IMR-90 (cell line): Measurements from ENCODE around the gene SEMG1. TPM values are rescaled to one million over a fixed set of nuclear protein-coding genes. Genes with fewer than 3 reads are reported as not detected.

Experiments
- ATAC-seq: fragments of 200-7000 bp; cut with Tn5 transposase; 2 replicates; pipeline ENCODE4 v1.9.1; 2020; ENCODE audit warnings: low read depth, mild to moderate bottlenecking, moderate library complexity
- BruUV-seq: library from RNA; stranded (reverse); fragments of 400-500 nt; replicated peaks from 2 replicates; lab custom pipeline; 2021; lab: Mats Ljungman, UMichigan
- CTCF ChIA-PET: fragments of 300-600 bp; formaldehyde crosslinking; extraction: SDS; loops from one replicate; lab custom pipeline; 2021; ENCODE audit warnings: antibody characterized with exemption; lab: Yijun Ruan, JAX
- POLR2A ChIA-PET: fragments of 300-600 bp; sonication (Branson Sonifier 250); formaldehyde crosslinking; loops from one replicate; lab custom pipeline; 2022; ENCODE audit warnings: antibody characterized with exemption; ENCODE audit not compliant: unreplicated experiment; lab: Charles Lee
- DNase-seq: peaks from one replicate; pipeline ENCODE4 v3.0.0; 2013
- H2AFZ ChIP-seq: replicated peaks from 2 replicates; pipeline ENCODE3; 2013; ENCODE audit warnings: low read length, mild to moderate bottlenecking; ENCODE audit not compliant: poor library complexity
- H2AK5ac ChIP-seq: 2 replicates; pipeline ENCODE4 v1.6.1; 2013; ENCODE audit warnings: low read depth, low read length, inconsistent platforms
- H2AK9ac ChIP-seq: replicated peaks from 2 replicates; pipeline ENCODE3; 2013; ENCODE audit warnings: mild to moderate bottlenecking, low read depth, low read length, moderate library complexity; ENCODE audit not compliant: poor library complexity
- H2BK120ac ChIP-seq: 2 replicates; pipeline ENCODE4 v1.6.1; 2013; ENCODE audit warnings: low read depth, low read length, inconsistent platforms
- H2BK15ac ChIP-seq: 3 replicates; pipeline ENCODE4 v1.6.1; 2013; ENCODE audit warnings: low read depth, low read length, inconsistent platforms
- H2BK20ac ChIP-seq: 2 replicates; pipeline ENCODE4 v1.6.1; 2013; ENCODE audit warnings: low read depth, mild to moderate bottlenecking, inconsistent platforms, low read length, moderate library complexity
- H2BK5ac ChIP-seq: 2 replicates; pipeline ENCODE4 v1.6.1; 2013; ENCODE audit warnings: mild to moderate bottlenecking, low read depth, low read length, inconsistent platforms; ENCODE audit not compliant: poor library complexity, severe bottlenecking
- H3K14ac ChIP-seq: replicated peaks from 2 replicates; pipeline ENCODE4 v1.6.1; 2013; ENCODE audit warnings: low read depth, low read length, inconsistent platforms
- H3K18ac ChIP-seq: 2 replicates; pipeline ENCODE4 v1.6.1; 2013; ENCODE audit warnings: low read depth, low read length, control low read depth
- H3K23ac ChIP-seq: 2 replicates; pipeline ENCODE4 v1.6.1; 2013; ENCODE audit warnings: low read depth, low read length, inconsistent platforms
- H3K27ac ChIP-seq: 2 replicates; pipeline ENCODE4 v1.5.1; 2013; ENCODE audit warnings: mild to moderate bottlenecking, control low read depth, low read length; ENCODE audit not compliant: insufficient read depth
- H3K27me3 ChIP-seq: 2 replicates; pipeline ENCODE4 v1.6.1; 2013; ENCODE audit warnings: low read length; ENCODE audit not compliant: control insufficient read depth, insufficient read depth
- H3K36me3 ChIP-seq: 2 replicates; pipeline ENCODE4 v1.6.1; 2013; ENCODE audit warnings: low read length, mixed read lengths; ENCODE audit not compliant: control insufficient read depth, insufficient read depth
- H3K4ac ChIP-seq: 2 replicates; pipeline ENCODE4 v1.6.1; 2013; ENCODE audit warnings: low read depth, low read length, inconsistent platforms
- H3K4me1 ChIP-seq: 2 replicates; pipeline ENCODE4 v1.6.1; 2013; ENCODE audit warnings: low read length, mixed read lengths; ENCODE audit not compliant: control insufficient read depth, insufficient read depth
- H3K4me2 ChIP-seq: 2 replicates; pipeline ENCODE4 v1.6.1; 2013; ENCODE audit warnings: low read depth, mild to moderate bottlenecking, control low read depth, low read length, moderate library complexity
- H3K4me3 ChIP-seq: 2 replicates; pipeline ENCODE4 v1.5.1; 2013; ENCODE audit warnings: low read depth, mild to moderate bottlenecking, control low read depth, low read length, moderate library complexity; ENCODE audit not compliant: insufficient read depth
- H3K56ac ChIP-seq: 2 replicates; pipeline ENCODE4 v1.6.1; 2013; ENCODE audit warnings: low read length, inconsistent platforms; ENCODE audit not compliant: insufficient read depth; ENCODE audit errors: extremely low read depth
- H3K79me1 ChIP-seq, 2 experiments: 2 replicates each; pipeline ENCODE4 v1.6.1; 2013; ENCODE audit warnings: low read length in 2 of 2, inconsistent platforms in 1 of 2, low read depth in 1 of 2
- H3K9ac ChIP-seq: 2 replicates; pipeline ENCODE4 v1.6.1; 2013; ENCODE audit warnings: low read depth, low read length, control low read depth
- H3K9me1 ChIP-seq: 2 replicates; pipeline ENCODE4 v1.6.1; 2013; ENCODE audit warnings: low read length, inconsistent platforms; ENCODE audit not compliant: insufficient read depth
- H3K9me3 ChIP-seq: 2 replicates; pipeline ENCODE4 v1.6.1; 2013; ENCODE audit warnings: low read length; ENCODE audit not compliant: control insufficient read depth, insufficient read depth
- H4K20me1 ChIP-seq: 2 replicates; pipeline ENCODE4 v1.6.1; 2013; ENCODE audit warnings: low read length, inconsistent platforms; ENCODE audit not compliant: insufficient read depth
- H4K5ac ChIP-seq: 2 replicates; pipeline ENCODE4 v1.6.1; 2013; ENCODE audit warnings: mild to moderate bottlenecking, low read depth, low read length, control low read depth
- H4K8ac ChIP-seq, 2 experiments: 2 replicates each; pipeline ENCODE4 v1.6.1; 2013; ENCODE audit warnings: low read depth in 2 of 2, low read length in 2 of 2, control low read depth in 1 of 2, inconsistent platforms in 1 of 2
- H4K91ac ChIP-seq: 2 replicates; pipeline ENCODE4 v1.6.1; 2013; ENCODE audit warnings: low read depth, low read length, inconsistent platforms; ENCODE audit not compliant: insufficient read depth
- CEBPB ChIP-seq: IDR thresholded peaks from 2 replicates; pipeline ENCODE4 v1.6.1; 2012; ENCODE audit warnings: low read depth, low read length, improper control_type of control experiment
- CTCF ChIP-seq: conservative IDR thresholded peaks from 2 replicates; pipeline ENCODE4 v1.5.1; 2012; ENCODE audit warnings: mild to moderate bottlenecking, low read depth, low read length, improper control_type of control experiment
- ELK1 ChIP-seq: fragments of 150-350 bp; IDR thresholded peaks from 2 replicates; pipeline ENCODE4 v1.6.1; 2016; ENCODE audit warnings: low read depth, mild to moderate bottlenecking, low read length, moderate library complexity, borderline replicate concordance
- FOS ChIP-seq: fragments of 150-350 bp; IDR thresholded peaks from 2 replicates; pipeline ENCODE4 v1.6.1; 2016; ENCODE audit warnings: low read depth, low read length
- MAFK ChIP-seq: IDR thresholded peaks from 2 replicates; pipeline ENCODE4 v1.6.1; 2012; ENCODE audit warnings: low read depth, low read length, improper control_type of control experiment
- MXI1 ChIP-seq: IDR thresholded peaks from 2 replicates; pipeline ENCODE4 v1.6.1; 2012; ENCODE audit warnings: low read depth, mild to moderate bottlenecking, low read length, moderate library complexity, borderline replicate concordance
- POLR2A ChIP-seq: IDR thresholded peaks from 2 replicates; pipeline ENCODE4 v1.6.1; 2012; ENCODE audit warnings: mild to moderate bottlenecking, low read depth, low read length
- RAD21 ChIP-seq: IDR thresholded peaks from 2 replicates; pipeline ENCODE4 v1.6.1; 2012; ENCODE audit warnings: low read length, improper control_type of control experiment
- RCOR1 ChIP-seq: IDR thresholded peaks from 2 replicates; pipeline ENCODE4 v1.6.1; 2012; ENCODE audit warnings: mild to moderate bottlenecking, low read length, improper control_type of control experiment; ENCODE audit not compliant: insufficient replicate concordance
- SMC3 ChIP-seq: fragments of 150-350 bp; IDR thresholded peaks from 2 replicates; pipeline ENCODE4 v1.6.1; 2016; ENCODE audit warnings: low read depth, mild to moderate bottlenecking, antibody characterized with exemption, low read length, moderate library complexity
- WGBS, 2 experiments: methylation state at CpG; one replicate each; pipeline versions ENCODE4 v1.1.5 to v1.1.7; 2013; ENCODE audit warnings: missing lambda C conversion rate in 2 of 2; ENCODE audit not compliant: insufficient read length in 1 of 2; ENCODE audit errors: extremely low coverage in 2 of 2; 5-methylcytosine and 5-hydroxymethylcytosine counted together
- dilution Hi-C: fragments of 300-500 bp; cut with HindIII; formaldehyde crosslinking; loops from one replicate; pipeline ENCODE4 v1.14.3; 2018; ENCODE audit warnings: low sequenced_read_pairs; ENCODE audit not compliant: unreplicated experiment
- in situ Hi-C: fragments of 300-500 bp; cut with MboI; formaldehyde crosslinking; loops from 3 replicates; pipeline ENCODE4 v1.14.3; 2019; ENCODE audit warnings: low sequenced_read_pairs, inconsistent platforms, mixed read lengths
- intact Hi-C: fragments of 100-400 bp; cut with micrococcal nuclease; formaldehyde crosslinking; loops from 2 replicates; pipeline ENCODE4 v1.10.0; 2022
- polyA plus RNA-seq, 3 experiments: library from polyadenylated mRNA; depleted of rRNA; stranded (reverse); fragments of >200 nt; gene quantifications; 2 replicates each; pipeline ENCODE4 v1.2.3, GENCODE V29; 2012; ENCODE audit warnings: low replicate concordance in 1 of 3
- total RNA-seq: library from RNA; depleted of rRNA; stranded (reverse); fragments of >200 nt; gene quantifications from 2 replicates; pipeline ENCODE4 v1.2.3, GENCODE V29; 2012

SEMG1 gene
- total and polyA plus RNA-seq, 2 of the 4 experiments (the other 2 are of a cell fraction): not detected

DNA sequence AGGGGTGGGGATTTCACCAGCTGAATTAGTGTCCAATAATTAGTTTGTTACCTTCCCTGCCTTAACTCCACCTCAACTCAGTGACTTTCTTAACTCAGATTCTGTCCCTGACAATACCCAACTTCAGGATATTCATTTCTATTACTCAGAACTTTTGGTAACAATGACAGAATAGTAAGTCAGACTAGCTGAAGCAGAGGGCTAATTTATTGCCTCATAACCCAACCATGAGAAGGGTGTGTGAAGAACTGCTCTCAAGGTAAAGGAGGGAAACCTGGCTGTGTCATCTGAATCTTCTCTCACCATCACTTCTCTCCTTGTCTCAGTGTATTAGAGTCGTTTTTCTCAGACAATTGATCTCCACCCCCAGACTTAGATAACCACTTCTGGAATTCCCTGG, 33.3 kb upstream of the SEMG1 start:
- intact Hi-C loops (loop anchor here (5.0 kb wide), 1 partner anchor 801 kb away; no protein-coding TSS in a partner anchor), dilution Hi-C loops (no loop called here), in situ Hi-C loops (no loop called here)
- Histone ChIP-seq H3K9me1 (no peaks in the 10 kb centered on the region), H2AK9ac (no peak overlapping the region), H4K91ac (no peak overlapping the region), H2BK5ac (no peak overlapping the region), H2AFZ (no peak overlapping the region), H3K56ac (no peak overlapping the region), H2BK20ac (no peak overlapping the region), H3K4ac (no peak overlapping the region), H3K9me3 (no peaks in the 10 kb centered on the region), H3K27ac (no peak overlapping the region), H3K14ac (no peak overlapping the region), H3K23ac (no peak overlapping the region), H3K4me2 (no peak overlapping the region), H4K5ac (no peak overlapping the region), H2BK15ac (no peak overlapping the region), H3K4me3 (no peak overlapping the region), H4K8ac (no peak overlapping the region), H3K9ac (no peak overlapping the region), H3K36me3 (no peaks in the 10 kb centered on the region), H2BK120ac (no peak overlapping the region), H3K18ac (no peak overlapping the region), H3K4me1 (no peaks in the 10 kb centered on the region), H3K79me1 (no peaks in the 10 kb centered on the region), H3K27me3 (peaks cover 4% of the 10 kb centered on the region), H4K20me1 (no peaks in the 10 kb centered on the region), H2AK5ac (no peak overlapping the region)
- TF ChIP-seq SMC3: no peak
- no peak for TF ChIP-seq RCOR1
- no peak for TF ChIP-seq MXI1
- no peak for TF ChIP-seq POLR2A
- no peak for TF ChIP-seq FOS
- TF ChIP-seq CTCF: no peak
- no peak for TF ChIP-seq RAD21
- no peak for TF ChIP-seq CEBPB
- TF ChIP-seq MAFK: no peak
- no peak for TF ChIP-seq ELK1
- no TSS peak for BruUV-seq
- POLR2A ChIA-PET: no interaction called here
- WGBS, 2 experiments: no CpG with 5 or more reads among the region's 1 CpG
- CTCF ChIA-PET: no interaction called here
- DNase-seq (no peak), ATAC-seq (no peak)
